Smooth muscle cell (in vitro differentiated cells): ENCODE measurements around the gene ATP5MC2. TPM values are rescaled to one million over a fixed set of nuclear protein-coding genes. Genes with fewer than 3 reads are reported as not detected.

Source experiments
- DNase-seq: peaks from one replicate; lab custom pipeline; 2025; ENCODE audit not compliant: unreplicated experiment; lab: John Stamatoyannopoulos, UW
- H2AFZ ChIP-seq: fragments of 200-600 bp; sonication (generic); 2 replicates; pipeline ENCODE4 v1.6.0; 2016; ENCODE audit warnings: antibody characterized with exemption, low read depth, mild to moderate bottlenecking
- H3F3A ChIP-seq: fragments of 200-600 bp; sonication (generic); 2 replicates; pipeline ENCODE4 v1.6.0; 2017; ENCODE audit warnings: antibody characterized with exemption, low read depth
- H3K27ac ChIP-seq: fragments of 200-600 bp; sonication (generic); 2 replicates; pipeline ENCODE4 v1.5.1; 2016; ENCODE audit warnings: low read depth, mild to moderate bottlenecking
- H3K27me3 ChIP-seq: fragments of 200-600 bp; sonication (generic); 2 replicates; pipeline ENCODE4 v1.6.1; 2016; ENCODE audit warnings: low read depth, mild to moderate bottlenecking
- H3K36me3 ChIP-seq: fragments of 200-600 bp; sonication (generic); 2 replicates; pipeline ENCODE4 v1.5.1; 2016; ENCODE audit warnings: low read depth
- H3K4me1 ChIP-seq: fragments of 200-600 bp; sonication (generic); 2 replicates; pipeline ENCODE4 v1.5.1; 2016; ENCODE audit warnings: low read depth
- H3K4me2 ChIP-seq: fragments of 200-600 bp; sonication (generic); 2 replicates; pipeline ENCODE4 v1.6.0; 2016; ENCODE audit warnings: mild to moderate bottlenecking
- H3K4me3 ChIP-seq: fragments of 200-600 bp; sonication (generic); 2 replicates; pipeline ENCODE4 v1.5.1; 2016; ENCODE audit warnings: mild to moderate bottlenecking
- H3K79me2 ChIP-seq: fragments of 200-600 bp; sonication (generic); 2 replicates; pipeline ENCODE4 v1.6.0; 2016; ENCODE audit warnings: low read depth, mild to moderate bottlenecking
- H3K9ac ChIP-seq: fragments of 200-600 bp; sonication (generic); 2 replicates; pipeline ENCODE4 v1.6.0; 2016; ENCODE audit warnings: low read depth
- H3K9me3 ChIP-seq: fragments of 200-600 bp; sonication (generic); replicated peaks from 2 replicates; pipeline ENCODE4 v1.5.1; 2016; ENCODE audit warnings: low read depth
- H4K20me1 ChIP-seq: fragments of 200-600 bp; sonication (generic); 2 replicates; pipeline ENCODE4 v1.6.0; 2016; ENCODE audit warnings: low read depth
- CTCF ChIP-seq: fragments of 200-600 bp; sonication (generic); IDR thresholded peaks from 2 replicates; pipeline ENCODE4 v1.5.1; 2017; ENCODE audit warnings: borderline replicate concordance, mild to moderate bottlenecking, antibody characterized with exemption; ENCODE audit not compliant: insufficient read depth, poor library complexity, severe bottlenecking
- WGBS: methylation state at CpG from one replicate; pipeline ENCODE4 v1.1.7; 2016; ENCODE audit warnings: low lambda C conversion rate; 5-methylcytosine and 5-hydroxymethylcytosine counted together
- polyA plus RNA-seq: library from polyadenylated mRNA; unstranded; fragments of >200 nt; fragmentation: Nextera tagmentation; extraction: Ambion mirVana; gene quantifications from 2 replicates; pipeline ENCODE4 v1.2.1, GENCODE V29; 2016
- total RNA-seq: library from RNA; depleted of rRNA; stranded (reverse); fragments of >200 nt; gene quantifications from 2 replicates; pipeline ENCODE4 v1.2.3, GENCODE V29; 2014

The ATP5MC2 gene
- total RNA-seq = 238 and 261 TPM in 2 replicates
- 312 and 320 TPM in 2 replicates for polyA plus RNA-seq

GRCh38 chr12:53675701-53676607 lies at the start of gene ATP5MC2:
Gene ATP5MC2 (minus strand): TSS chr12:53676083. CDS start chr12:53672614, 3,469 bp downstream.
- Histone ChIP-seq H3K4me1 (peaks cover 35% of the 10 kb centered on the region), H2AFZ (peak within 1 kb of the TSS; percentile 97), H3K4me3 (peak within 1 kb of the TSS; percentile 64), H4K20me1 (no peaks in the 10 kb centered on the region), H3K27me3 (peaks cover 11% of the 10 kb centered on the region), H3K36me3 (no peaks in the 10 kb centered on the region), H3K27ac (peak within 1 kb of the TSS; percentile 86), H3K9me3 (no peaks in the 10 kb centered on the region), H3K4me2 (peak within 1 kb of the TSS; percentile 94), H3K9ac (peak within 1 kb of the TSS; percentile 73), H3K79me2 (peaks cover 21% of the 10 kb centered on the region), H3F3A (peaks cover 11% of the 10 kb centered on the region)
- peak; percentile 93 for TF ChIP-seq CTCF
- 2% methylated on average over 61 of the region's 61 CpGs for WGBS
- peak; percentile 91 for DNase-seq

GRCh38 chr12:53722450-53723041 lies 46.7 kb upstream of the ATP5MC2 start:
- Histone ChIP-seq H3K9me3 (no peaks in the 10 kb centered on the region), H3K36me3 (peaks cover 7% of the 10 kb centered on the region), H3K9ac (no peak overlapping the region), H4K20me1 (peaks cover 8% of the 10 kb centered on the region), H3K79me2 (peaks cover 6% of the 10 kb centered on the region), H3K27me3 (no peaks in the 10 kb centered on the region), H3K4me2 (no peak overlapping the region), H3K27ac (no peak overlapping the region), H3K4me3 (no peak overlapping the region), H3F3A (no peaks in the 10 kb centered on the region), H3K4me1 (peaks cover 4% of the 10 kb centered on the region), H2AFZ (no peak overlapping the region)
- 88% methylated on average over 3 of the region's 3 CpGs for WGBS
- no peak for DNase-seq
- no peak for TF ChIP-seq CTCF

- H3F3A ChIP-seq = no peaks in the 10 kb centered on the region
These were observed 45.1 kb upstream of the ATP5MC2 start for GRCh38 chr12:53720946-53721345.

More at GRCh38 chr12:53720946-53721345, 45.1 kb upstream of the ATP5MC2 start:
- H3K27me3 ChIP-seq = no peaks in the 10 kb centered on the region
- 89% methylated on average over 1 of the region's 1 CpG for WGBS
- no peaks in the 10 kb centered on the region for H3K4me1 ChIP-seq
- H3K4me3 ChIP-seq = no peak overlapping the region
- no peak overlapping the region for H2AFZ ChIP-seq
- DNase-seq = no peak
- H3K79me2 ChIP-seq = no peaks in the 10 kb centered on the region
- peaks cover 7% of the 10 kb centered on the region for H3K36me3 ChIP-seq
- H3K9ac ChIP-seq = no peak overlapping the region
- no peak overlapping the region for H3K27ac ChIP-seq
- no peak overlapping the region for H3K4me2 ChIP-seq
- H4K20me1 ChIP-seq = peaks cover 7% of the 10 kb centered on the region
- H3K9me3 ChIP-seq = no peaks in the 10 kb centered on the region
- TF ChIP-seq CTCF = no peak
